AG04450 (cell line): ENCODE results near the gene CCDC88B. TPM values are rescaled to one million over a fixed set of nuclear protein-coding genes. Genes with fewer than 3 reads are reported as not detected.

Experiments
- CTCF ChIA-PET: fragments of 300-600, 350-600 bp; formaldehyde crosslinking; extraction: SDS; loops from one replicate; lab custom pipeline; 2022; ENCODE audit warnings: antibody characterized with exemption, inconsistent platforms; lab: Charles Lee
- POLR2A ChIA-PET: fragments of 350-600 bp; formaldehyde crosslinking; extraction: SDS; loops from one replicate; lab custom pipeline; 2021; ENCODE audit warnings: antibody characterized with exemption, inconsistent platforms; lab: Yijun Ruan, JAX
- DNase-seq: peaks from one replicate; pipeline ENCODE4 v3.0.0-alpha.2; 2011; ENCODE audit warnings: low read depth, low spot score
- H3K27ac ChIP-seq: one replicate; pipeline ENCODE4 v1.5.1; 2012; ENCODE audit warnings: low read depth, low read length, control low read depth
- H3K27me3 ChIP-seq: one replicate; pipeline ENCODE4 v1.6.0; 2012; ENCODE audit warnings: low read length; ENCODE audit not compliant: control insufficient read depth, insufficient read depth
- H3K4me3 ChIP-seq: 2 replicates; pipeline ENCODE4 v1.5.1; 2011; ENCODE audit warnings: mild to moderate bottlenecking, low read depth, low read length, control low read depth
- H3K9me3 ChIP-seq: 2 replicates; pipeline ENCODE4 v1.5.1; 2012; ENCODE audit warnings: low read length; ENCODE audit not compliant: control insufficient read depth, insufficient read depth
- polyA plus RNA-seq: library from polyadenylated mRNA; depleted of rRNA; stranded (reverse); fragments of >200 nt; gene quantifications from 2 replicates; pipeline ENCODE4 v1.2.3, GENCODE V29; 2011
- TF ChIP-seq, protein P1 (sequence below): IDR thresholded peaks from 2 replicates; pipeline ENCODE4 v1.5.1; 2011; ENCODE audit warnings: low read depth, low read length, control low read depth, inconsistent platforms

Gene CCDC88B
- polyA plus RNA-seq, 1 experiment: 1.4 TPM

DNA sequence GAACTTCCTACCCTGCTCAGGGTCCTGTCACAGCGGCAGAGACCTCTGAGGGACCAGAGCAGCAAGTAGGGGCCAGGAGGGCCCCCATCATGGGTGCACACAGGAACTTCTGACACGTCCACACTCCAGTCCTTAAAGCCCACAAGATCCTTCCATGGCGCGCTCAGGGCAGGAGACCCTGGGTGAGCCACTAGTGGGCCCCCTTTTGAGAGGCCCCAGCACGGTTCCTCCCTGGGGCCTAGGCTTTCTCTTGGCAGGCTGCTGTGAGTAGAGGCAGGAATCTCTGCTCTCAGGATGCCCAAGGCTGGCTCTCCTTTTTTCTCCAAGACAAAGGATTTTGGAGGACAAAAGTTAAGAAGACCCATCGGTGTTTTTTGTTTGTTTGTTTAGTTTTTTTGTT is 41.3 kb downstream of the CCDC88B start:
- H3K27ac ChIP-seq: no peak overlapping the region
- H3K4me3 ChIP-seq: no peak overlapping the region
- no peak for DNase-seq
- H3K9me3 ChIP-seq: peaks cover 7% of the 10 kb centered on the region; the same call in 1 of the 2 replicates
- TF ChIP-seq, protein P1, sequence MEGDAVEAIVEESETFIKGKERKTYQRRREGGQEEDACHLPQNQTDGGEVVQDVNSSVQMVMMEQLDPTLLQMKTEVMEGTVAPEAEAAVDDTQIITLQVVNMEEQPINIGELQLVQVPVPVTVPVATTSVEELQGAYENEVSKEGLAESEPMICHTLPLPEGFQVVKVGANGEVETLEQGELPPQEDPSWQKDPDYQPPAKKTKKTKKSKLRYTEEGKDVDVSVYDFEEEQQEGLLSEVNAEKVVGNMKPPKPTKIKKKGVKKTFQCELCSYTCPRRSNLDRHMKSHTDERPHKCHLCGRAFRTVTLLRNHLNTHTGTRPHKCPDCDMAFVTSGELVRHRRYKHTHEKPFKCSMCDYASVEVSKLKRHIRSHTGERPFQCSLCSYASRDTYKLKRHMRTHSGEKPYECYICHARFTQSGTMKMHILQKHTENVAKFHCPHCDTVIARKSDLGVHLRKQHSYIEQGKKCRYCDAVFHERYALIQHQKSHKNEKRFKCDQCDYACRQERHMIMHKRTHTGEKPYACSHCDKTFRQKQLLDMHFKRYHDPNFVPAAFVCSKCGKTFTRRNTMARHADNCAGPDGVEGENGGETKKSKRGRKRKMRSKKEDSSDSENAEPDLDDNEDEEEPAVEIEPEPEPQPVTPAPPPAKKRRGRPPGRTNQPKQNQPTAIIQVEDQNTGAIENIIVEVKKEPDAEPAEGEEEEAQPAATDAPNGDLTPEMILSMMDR: no peak
- POLR2A ChIA-PET: no interaction called here
- CTCF ChIA-PET: no interaction called here
- peaks cover 22% of the 10 kb centered on the region for H3K27me3 ChIP-seq

DNA sequence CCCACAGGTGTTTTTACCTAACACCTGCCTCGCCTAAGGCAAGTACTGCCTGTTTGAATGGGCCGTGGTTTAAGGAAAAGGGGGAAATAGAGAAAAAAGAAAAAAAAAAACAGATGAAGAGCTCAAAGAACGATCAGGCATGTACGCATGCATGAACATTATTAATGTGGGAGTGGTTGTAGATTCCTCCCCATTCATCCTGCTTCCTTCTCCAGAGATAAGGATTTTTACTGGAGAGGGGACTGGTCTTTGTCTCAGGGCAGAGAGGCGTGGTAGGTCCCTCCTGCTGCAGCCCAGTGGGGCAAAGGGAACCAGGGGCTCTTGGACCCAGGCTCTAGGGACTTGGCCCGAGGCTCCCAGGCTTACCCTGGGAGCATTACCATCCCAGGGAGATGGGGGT is 42.0 kb downstream of the CCDC88B start:
- Histone ChIP-seq H3K9me3 (peaks cover 7% of the 10 kb centered on the region; the same call in 1 of the 2 replicates), H3K27ac (no peak overlapping the region), H3K27me3 (peaks cover 22% of the 10 kb centered on the region), H3K4me3 (no peak overlapping the region)
- POLR2A ChIA-PET: no interaction called here
- DNase-seq: no peak
- TF ChIP-seq, protein P1: no peak
- CTCF ChIA-PET: no interaction called here

DNA sequence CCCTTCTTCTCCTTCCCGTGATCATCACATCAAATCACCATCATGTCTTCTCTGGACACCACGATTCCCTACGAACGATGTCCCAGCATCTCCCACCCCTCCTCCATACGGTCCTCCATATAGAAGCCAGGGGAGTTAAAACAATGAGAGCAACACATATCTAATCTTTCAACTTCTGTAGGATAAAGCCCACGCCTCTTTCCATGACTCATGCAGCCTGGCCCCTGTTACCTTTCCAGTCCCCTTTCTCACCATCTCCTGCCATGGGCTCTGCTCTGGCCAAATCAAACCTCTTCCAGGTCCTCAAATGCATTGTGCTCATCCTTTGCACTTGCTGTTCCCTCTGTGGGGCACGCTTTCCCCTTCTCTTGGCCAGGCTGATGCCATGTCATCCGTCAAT is 42.6 kb downstream of the CCDC88B start:
- Histone ChIP-seq H3K9me3 (peaks cover 7% of the 10 kb centered on the region; the same call in 1 of the 2 replicates), H3K27ac (no peak overlapping the region), H3K27me3 (peaks cover 22% of the 10 kb centered on the region), H3K4me3 (no peak overlapping the region)
- TF ChIP-seq, protein P1: no peak
- ChIA-PET POLR2A (no interaction called here), CTCF (no interaction called here)
- no peak for DNase-seq

DNA sequence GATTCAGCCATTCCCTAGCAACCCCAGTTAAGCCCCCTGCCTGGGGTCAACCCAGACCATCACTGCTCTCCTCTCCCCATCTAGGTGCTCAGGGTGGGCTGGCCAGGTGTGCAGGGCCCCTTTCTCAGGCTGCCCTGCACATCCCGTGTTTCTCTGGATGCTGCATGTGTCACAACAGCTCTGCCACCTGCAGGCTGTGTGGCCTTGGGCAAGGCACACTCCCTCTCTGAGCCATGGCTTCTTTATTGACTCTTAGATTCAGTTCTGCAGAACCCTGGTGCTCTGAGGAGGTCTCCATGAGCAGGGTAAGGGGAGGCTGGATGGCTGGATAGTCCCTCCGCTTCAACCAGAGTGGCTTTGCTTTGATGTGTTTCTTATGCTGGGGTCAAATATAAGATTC is 43.6 kb downstream of the CCDC88B start:
- no peak overlapping the region for H3K27ac ChIP-seq
- H3K27me3 ChIP-seq: peaks cover 27% of the 10 kb centered on the region
- H3K9me3 ChIP-seq: peaks cover 7% of the 10 kb centered on the region; the same call in 1 of the 2 replicates
- ChIA-PET POLR2A (no interaction called here), CTCF (no interaction called here)
- DNase-seq: no peak
- TF ChIP-seq, protein P1: no peak
- H3K4me3 ChIP-seq: no peak overlapping the region

DNA sequence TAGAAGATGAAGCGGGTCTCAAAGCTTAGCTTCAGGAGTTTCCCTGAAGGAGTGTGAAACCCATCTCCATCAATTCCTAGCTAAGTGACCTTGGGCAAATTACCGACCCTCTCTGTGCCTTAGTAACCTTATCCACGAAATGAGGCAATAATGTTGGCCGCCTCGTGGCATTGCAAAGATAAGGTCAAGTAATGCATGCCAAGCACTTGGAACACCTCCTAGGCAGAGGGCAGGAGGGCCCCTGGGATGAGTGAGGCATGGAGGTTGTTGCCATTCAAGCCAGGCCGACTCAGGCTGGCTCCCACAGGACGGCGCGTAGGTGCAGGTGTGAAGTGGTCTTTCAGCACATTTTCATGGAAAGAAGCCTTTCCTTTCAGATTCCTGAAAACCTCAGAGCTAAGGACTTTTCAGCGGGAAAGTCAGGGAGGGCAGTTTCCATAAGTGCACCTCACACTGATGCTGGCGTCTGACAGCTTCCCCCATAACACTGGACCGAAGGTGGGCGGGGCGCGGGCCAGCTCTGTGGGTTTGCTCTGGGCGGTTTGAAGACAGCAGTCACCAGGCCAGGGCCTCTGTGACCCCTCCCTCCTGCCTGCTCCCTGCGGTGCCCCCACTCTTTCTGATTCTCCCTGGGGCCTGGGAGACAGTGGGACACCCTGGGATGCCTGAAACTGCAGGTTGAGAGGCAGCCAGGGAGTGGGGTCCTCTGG is 44.2 kb downstream of the CCDC88B start:
- ChIA-PET CTCF (no interaction called here), POLR2A (no interaction called here)
- TF ChIP-seq, protein P1: no peak
- Histone ChIP-seq H3K9me3 (peaks cover 6% of the 10 kb centered on the region; the same call in 1 of the 2 replicates), H3K4me3 (no peak overlapping the region), H3K27me3 (peaks cover 28% of the 10 kb centered on the region), H3K27ac (no peak overlapping the region)
- DNase-seq: no peak
